ENCODE results near the gene S100A4. TPM values are rescaled to one million over a fixed set of nuclear protein-coding genes. Genes with fewer than 3 reads are reported as not detected.
"Not testable (repeated sequence)": the region's sequence is repeated elsewhere in the genome, so short reads cannot be mapped to it uniquely, and the experiment has no call there.

S100A4 gene
- total RNA-seq, 1 donor = 793 TPM

DNA sequence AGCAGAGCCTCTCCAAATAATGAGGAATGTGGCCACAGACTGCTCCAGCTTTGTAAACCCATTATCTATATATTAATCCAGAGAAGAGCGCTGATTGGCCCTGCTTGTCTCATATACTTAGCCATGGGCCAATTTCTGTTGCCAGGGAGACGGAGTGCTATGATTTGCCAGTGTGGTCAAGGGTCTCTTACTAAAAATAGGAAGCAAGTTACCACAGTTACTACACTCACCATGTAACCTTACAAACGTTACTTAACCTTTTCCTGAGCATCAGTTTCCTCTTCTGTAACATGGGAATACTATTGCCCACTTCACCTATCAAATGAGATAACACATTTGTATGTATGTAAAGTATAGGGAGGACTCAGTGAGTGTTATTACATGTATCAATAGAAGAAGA lies 27.7 kb upstream of the S100A4 start:
- H3K9me3 ChIP-seq (ENCODE audit: low read depth, low read length) = no peaks in the 10 kb centered on the region
- H3K4me1 ChIP-seq (ENCODE audit: insufficient read depth, low read length) = peaks cover 35% of the 10 kb centered on the region
- H3K27me3 ChIP-seq (ENCODE audit: insufficient read depth, low read length) = no peaks in the 10 kb centered on the region
- no peak overlapping the region for H3K4me3 ChIP-seq (ENCODE audit: low read length)

DNA sequence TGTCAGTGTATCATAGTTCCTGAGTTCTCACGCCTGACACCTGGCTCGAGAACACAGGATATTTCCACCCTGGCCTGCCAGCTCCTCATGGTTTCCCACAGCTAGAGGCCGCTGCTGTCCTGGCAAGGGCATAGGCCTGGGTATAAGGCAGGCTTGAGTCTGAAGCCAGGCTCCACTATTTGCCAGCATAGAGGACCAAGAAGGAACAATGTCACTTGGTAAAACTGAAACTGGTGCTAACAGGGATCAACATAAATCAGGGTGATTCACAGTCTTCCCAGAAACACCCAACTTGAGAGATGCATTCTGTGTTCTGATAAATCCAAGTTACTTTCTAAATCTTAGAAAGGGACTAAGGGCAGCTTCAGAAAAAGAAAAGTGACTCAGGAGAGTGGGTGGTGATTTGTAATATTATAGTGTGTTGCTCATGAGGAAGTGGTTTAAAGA lies 27.0 kb upstream of the S100A4 start:
- Histone ChIP-seq H3K27me3 (ENCODE audit: insufficient read depth, low read length) (no peaks in the 10 kb centered on the region), H3K4me1 (ENCODE audit: insufficient read depth, low read length) (peaks cover 43% of the 10 kb centered on the region)

GRCh38 chr1:153571706-153572105 lies 26.1 kb upstream of the S100A4 start:
- Histone ChIP-seq H3K27me3 (ENCODE audit: insufficient read depth, low read length) (no peaks in the 10 kb centered on the region), H3K4me3 (ENCODE audit: low read length) (no peak overlapping the region)

More for the DNA sequence above, 27.0 kb upstream of the S100A4 start:
- no peaks in the 10 kb centered on the region for H3K9me3 ChIP-seq (ENCODE audit: low read depth, low read length)
- H3K4me3 ChIP-seq (ENCODE audit: low read length) = no peak overlapping the region

DNA sequence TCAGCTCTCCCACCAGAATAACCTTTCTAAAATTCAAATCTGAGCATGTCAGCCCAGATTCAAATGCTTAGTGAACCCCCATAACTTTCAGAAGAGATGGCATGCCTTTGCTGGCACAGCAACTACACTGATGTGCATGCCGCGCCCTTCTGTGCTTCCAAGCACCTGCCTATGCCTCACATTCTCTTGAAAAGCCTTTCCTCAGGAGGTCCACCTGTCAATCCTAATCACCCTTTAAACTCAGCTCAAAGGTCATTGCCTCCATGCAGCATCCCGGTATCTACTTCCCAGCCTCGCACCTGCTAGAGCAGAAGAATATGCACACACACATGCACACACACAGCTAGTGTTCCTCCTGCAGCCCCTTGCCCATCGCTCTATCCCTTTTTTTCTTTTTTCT lies 25.3 kb upstream of the S100A4 start:
- Histone ChIP-seq H3K4me1 (ENCODE audit: insufficient read depth, low read length) (peaks cover 54% of the 10 kb centered on the region), H3K27me3 (ENCODE audit: insufficient read depth, low read length) (no peaks in the 10 kb centered on the region), H3K9me3 (ENCODE audit: low read depth, low read length) (no peaks in the 10 kb centered on the region), H3K4me3 (ENCODE audit: low read length) (no peak overlapping the region)

More at GRCh38 chr1:153571706-153572105, 26.1 kb upstream of the S100A4 start:
- Histone ChIP-seq H3K4me1 (ENCODE audit: insufficient read depth, low read length) (peaks cover 46% of the 10 kb centered on the region), H3K9me3 (ENCODE audit: low read depth, low read length) (no peaks in the 10 kb centered on the region)

DNA sequence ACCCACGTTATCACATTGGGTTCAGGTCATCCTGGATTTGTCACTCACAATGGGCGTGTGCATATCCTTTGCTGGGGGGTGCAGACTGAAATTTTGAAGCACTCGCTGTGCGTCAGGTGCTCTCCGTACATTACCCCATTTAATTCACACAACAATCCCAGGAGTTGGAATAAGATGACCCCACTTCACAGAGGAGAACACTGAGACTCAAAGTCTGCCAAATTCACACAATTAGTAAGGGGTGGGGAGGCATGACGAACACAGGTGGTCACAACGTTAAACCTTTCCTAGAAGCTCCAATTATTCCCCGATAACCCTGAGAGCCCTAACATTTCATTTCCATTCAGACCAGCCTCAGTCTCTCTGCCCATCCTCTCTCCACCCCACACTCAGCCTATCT lies 23.9 kb upstream of the S100A4 start:
- peaks cover 66% of the 10 kb centered on the region for H3K4me1 ChIP-seq (ENCODE audit: insufficient read depth, low read length)
- H3K9me3 ChIP-seq (ENCODE audit: low read depth, low read length) = no peaks in the 10 kb centered on the region
- no peaks in the 10 kb centered on the region for H3K27me3 ChIP-seq (ENCODE audit: insufficient read depth, low read length)
- H3K4me3 ChIP-seq (ENCODE audit: low read length) = no peak overlapping the region

GRCh38 chr1:153568367-153569099 lies 22.9 kb upstream of the S100A4 start:
- no peak overlapping the region for H3K4me3 ChIP-seq (ENCODE audit: low read length)
- no peaks in the 10 kb centered on the region for H3K27me3 ChIP-seq (ENCODE audit: insufficient read depth, low read length)
- H3K4me1 ChIP-seq (ENCODE audit: insufficient read depth, low read length) = peaks cover 72% of the 10 kb centered on the region
- no peaks in the 10 kb centered on the region for H3K9me3 ChIP-seq (ENCODE audit: low read depth, low read length)

DNA sequence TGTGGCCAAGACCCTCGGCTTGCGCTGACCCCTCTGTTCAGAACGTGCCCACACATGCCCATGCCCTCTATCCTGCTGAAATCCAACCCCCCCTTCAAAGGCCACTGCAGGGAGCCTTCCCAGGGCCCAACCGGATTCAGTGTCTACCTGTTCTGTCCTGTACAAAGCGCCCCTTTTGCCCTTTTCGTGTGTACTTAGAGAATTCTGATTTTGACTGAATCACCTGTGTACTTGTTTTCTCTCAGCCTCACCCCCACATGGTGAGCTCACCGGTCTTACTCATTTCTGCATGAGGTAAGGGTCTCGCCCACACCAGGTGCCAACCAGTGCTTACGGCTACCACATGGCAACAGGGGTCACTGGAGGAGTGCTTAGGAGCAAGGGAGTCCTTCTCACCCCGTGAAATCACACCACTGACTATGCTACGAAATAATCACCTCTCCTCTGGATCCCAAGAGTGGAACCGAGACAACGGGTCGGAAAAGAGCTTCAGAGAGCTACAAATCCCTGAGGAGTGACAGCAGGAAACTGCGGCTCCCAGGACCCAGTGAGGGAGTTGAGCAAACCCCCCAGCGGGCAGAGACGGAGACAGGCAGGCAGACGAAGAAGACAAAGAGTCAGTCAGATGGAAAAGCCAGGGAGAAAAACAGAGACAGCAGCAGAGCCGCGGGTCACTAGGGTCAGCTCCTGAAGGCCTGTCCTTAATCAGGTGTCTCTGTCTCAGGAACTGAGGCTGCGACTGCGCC lies 22.2 kb upstream of the S100A4 start:
- peaks cover 65% of the 10 kb centered on the region for H3K4me1 ChIP-seq (ENCODE audit: insufficient read depth, low read length)
- H3K4me3 ChIP-seq (ENCODE audit: low read length) = no peak overlapping the region
- H3K27me3 ChIP-seq (ENCODE audit: insufficient read depth, low read length) = no peaks in the 10 kb centered on the region
- no peaks in the 10 kb centered on the region for H3K9me3 ChIP-seq (ENCODE audit: low read depth, low read length)

DNA sequence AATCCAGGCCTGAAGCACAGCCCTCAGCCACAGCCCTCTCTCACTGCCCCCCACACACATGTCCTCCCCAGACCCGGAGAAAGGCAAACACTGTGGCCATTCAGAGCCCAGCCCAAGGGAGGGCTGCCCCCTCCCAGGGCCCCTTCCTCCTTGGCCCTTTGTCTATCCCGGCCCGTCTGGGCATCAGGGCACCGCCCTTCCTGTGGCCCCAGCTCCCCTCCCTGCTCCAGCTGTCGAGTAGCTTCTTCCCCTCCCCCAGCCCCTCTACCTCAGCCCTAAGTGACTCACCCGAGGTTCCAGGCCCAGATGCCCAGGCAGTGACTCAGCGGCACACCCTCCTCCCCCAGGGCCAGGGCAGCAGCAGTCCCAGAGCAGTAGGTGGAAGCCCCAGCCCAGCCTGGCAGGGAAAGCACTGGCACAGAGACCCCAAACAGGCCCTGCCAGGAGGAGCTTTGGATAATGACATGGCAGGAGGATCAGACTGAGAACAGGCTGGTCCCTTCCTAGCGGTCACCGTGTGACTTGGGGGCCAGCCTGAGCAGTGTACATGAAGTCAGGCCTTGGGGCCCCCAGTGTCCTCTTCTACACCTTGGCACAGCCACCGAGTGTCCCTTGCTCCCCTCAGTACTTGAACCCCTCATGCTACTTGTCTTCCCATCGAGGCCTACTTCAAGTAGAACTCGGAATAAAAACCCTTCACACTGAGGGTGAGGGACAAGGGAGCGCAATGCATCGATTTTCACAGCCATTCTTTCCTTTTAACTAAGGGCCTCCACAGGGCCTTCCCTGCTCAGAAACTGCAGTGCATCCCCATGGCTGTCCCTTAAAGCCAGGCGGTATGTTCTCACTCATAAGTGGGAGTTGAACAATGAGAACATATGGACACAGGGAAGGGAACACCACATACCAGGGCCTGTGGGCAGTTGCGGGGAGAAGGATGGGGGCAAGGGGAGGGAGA lies 21.1 kb upstream of the S100A4 start:
- no peaks in the 10 kb centered on the region for H3K9me3 ChIP-seq (ENCODE audit: low read depth, low read length)
- H3K27me3 ChIP-seq (ENCODE audit: insufficient read depth, low read length) = no peaks in the 10 kb centered on the region
- H3K4me3 ChIP-seq (ENCODE audit: low read length) = no peak overlapping the region
- peaks cover 54% of the 10 kb centered on the region for H3K4me1 ChIP-seq (ENCODE audit: insufficient read depth, low read length)

GRCh38 chr1:153565529-153566374 lies 20.1 kb upstream of the S100A4 start, which contains the start of gene S100A2:
Gene S100A2 (minus strand): TSS chr1:153565844. CDS start chr1:153563877, 1,967 bp downstream.
- no peaks in the 10 kb centered on the region for H3K27me3 ChIP-seq (ENCODE audit: insufficient read depth, low read length)
- peaks cover 53% of the 10 kb centered on the region for H3K4me1 ChIP-seq (ENCODE audit: insufficient read depth, low read length)
- no peak within 1 kb of the TSS for H3K4me3 ChIP-seq (ENCODE audit: low read length)
- no peaks in the 10 kb centered on the region for H3K9me3 ChIP-seq (ENCODE audit: low read depth, low read length)

GRCh38 chr1:153563991-153564390 lies 18.4 kb upstream of the S100A4 start:
- Histone ChIP-seq H3K27me3 (ENCODE audit: insufficient read depth, low read length) (no peaks in the 10 kb centered on the region), H3K4me3 (ENCODE audit: low read length) (no peak overlapping the region), H3K4me1 (ENCODE audit: insufficient read depth, low read length) (peaks cover 53% of the 10 kb centered on the region), H3K9me3 (ENCODE audit: low read depth, low read length) (no peaks in the 10 kb centered on the region)

DNA sequence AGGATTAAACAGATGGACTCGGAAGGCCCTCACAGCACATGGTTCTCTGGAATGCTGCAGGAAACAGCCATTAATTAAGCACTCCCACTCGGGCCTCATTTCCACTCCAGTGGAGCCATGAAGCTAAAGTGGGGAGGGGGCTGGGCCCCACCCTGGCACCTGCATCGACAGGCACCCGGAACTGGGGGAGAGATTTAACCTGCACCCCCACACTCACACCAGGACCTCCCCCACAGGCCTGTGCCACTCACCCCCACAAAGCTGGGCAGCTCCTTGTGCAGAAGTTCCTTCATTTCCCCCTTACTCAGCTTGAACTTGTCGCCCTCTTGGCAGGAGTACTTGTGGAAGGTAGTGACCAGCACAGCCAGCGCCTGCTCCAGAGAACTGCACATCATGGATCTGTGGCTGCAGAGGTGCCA lies 17.9 kb upstream of the S100A4 start:
- H3K9me3 ChIP-seq (ENCODE audit: low read depth, low read length) = no peaks in the 10 kb centered on the region
- H3K4me3 ChIP-seq (ENCODE audit: low read length) = no peak overlapping the region
- no peaks in the 10 kb centered on the region for H3K27me3 ChIP-seq (ENCODE audit: insufficient read depth, low read length)
- H3K4me1 ChIP-seq (ENCODE audit: insufficient read depth, low read length) = peaks cover 49% of the 10 kb centered on the region

- peaks cover 36% of the 10 kb centered on the region for H3K4me1 ChIP-seq (ENCODE audit: insufficient read depth, low read length)
- H3K4me3 ChIP-seq (ENCODE audit: low read length); H3K27me3 ChIP-seq (ENCODE audit: insufficient read depth, low read length); H3K9me3 ChIP-seq (ENCODE audit: low read depth, low read length): not testable (repeated sequence)
Observed at GRCh38 chr1:153562021-153562420, 16.4 kb upstream of the S100A4 start.

GRCh38 chr1:153561466-153561985 lies 15.9 kb upstream of the S100A4 start:
- Histone ChIP-seq H3K9me3 (ENCODE audit: low read depth, low read length) (no peaks in the 10 kb centered on the region), H3K4me1 (ENCODE audit: insufficient read depth, low read length) (peaks cover 36% of the 10 kb centered on the region), H3K4me3 (ENCODE audit: low read length) (no peak overlapping the region), H3K27me3 (ENCODE audit: insufficient read depth, low read length) (no peaks in the 10 kb centered on the region)

Measured in mononuclear cell (primary cell).